ENCODE results near the gene ETV1.

Gene ETV1

GRCh38 chr7:13947535-13947934 lies 41.9 kb downstream of the ETV1 start:
- DNase-seq (ENCODE audit: low read depth in 1 of 2, low spot score in 1 of 2): no peak
- Histone ChIP-seq H3K27ac (replicated peaks) (no peak overlapping the region), H3K4me3 (replicated peaks; ENCODE audit: insufficient read depth, low read length) (no peak overlapping the region), H3K27me3 (ENCODE audit: insufficient read depth, poor library complexity, severe bottlenecking) (no peaks in the 10 kb centered on the region)
- TF ChIP-seq, protein P1, sequence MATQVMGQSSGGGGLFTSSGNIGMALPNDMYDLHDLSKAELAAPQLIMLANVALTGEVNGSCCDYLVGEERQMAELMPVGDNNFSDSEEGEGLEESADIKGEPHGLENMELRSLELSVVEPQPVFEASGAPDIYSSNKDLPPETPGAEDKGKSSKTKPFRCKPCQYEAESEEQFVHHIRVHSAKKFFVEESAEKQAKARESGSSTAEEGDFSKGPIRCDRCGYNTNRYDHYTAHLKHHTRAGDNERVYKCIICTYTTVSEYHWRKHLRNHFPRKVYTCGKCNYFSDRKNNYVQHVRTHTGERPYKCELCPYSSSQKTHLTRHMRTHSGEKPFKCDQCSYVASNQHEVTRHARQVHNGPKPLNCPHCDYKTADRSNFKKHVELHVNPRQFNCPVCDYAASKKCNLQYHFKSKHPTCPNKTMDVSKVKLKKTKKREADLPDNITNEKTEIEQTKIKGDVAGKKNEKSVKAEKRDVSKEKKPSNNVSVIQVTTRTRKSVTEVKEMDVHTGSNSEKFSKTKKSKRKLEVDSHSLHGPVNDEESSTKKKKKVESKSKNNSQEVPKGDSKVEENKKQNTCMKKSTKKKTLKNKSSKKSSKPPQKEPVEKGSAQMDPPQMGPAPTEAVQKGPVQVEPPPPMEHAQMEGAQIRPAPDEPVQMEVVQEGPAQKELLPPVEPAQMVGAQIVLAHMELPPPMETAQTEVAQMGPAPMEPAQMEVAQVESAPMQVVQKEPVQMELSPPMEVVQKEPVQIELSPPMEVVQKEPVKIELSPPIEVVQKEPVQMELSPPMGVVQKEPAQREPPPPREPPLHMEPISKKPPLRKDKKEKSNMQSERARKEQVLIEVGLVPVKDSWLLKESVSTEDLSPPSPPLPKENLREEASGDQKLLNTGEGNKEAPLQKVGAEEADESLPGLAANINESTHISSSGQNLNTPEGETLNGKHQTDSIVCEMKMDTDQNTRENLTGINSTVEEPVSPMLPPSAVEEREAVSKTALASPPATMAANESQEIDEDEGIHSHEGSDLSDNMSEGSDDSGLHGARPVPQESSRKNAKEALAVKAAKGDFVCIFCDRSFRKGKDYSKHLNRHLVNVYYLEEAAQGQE (IDR thresholded peaks at IDR 0.05; ENCODE audit: insufficient replicate concordance, low read depth): no peak
- no peak for TF ChIP-seq SPI1 (IDR thresholded peaks at IDR 0.05; ENCODE audit: borderline replicate concordance, low read depth)
- no peak for TF ChIP-seq CTCF (IDR thresholded peaks at IDR 0.05; ENCODE audit: insufficient read depth, low read length)
- no peak for TF ChIP-seq GABPA (IDR thresholded peaks at IDR 0.05; ENCODE audit: low read depth)
- no peak for TF ChIP-seq POLR2AphosphoS5 (IDR thresholded peaks at IDR 0.05; ENCODE audit: low read depth)

GRCh38 chr7:13946181-13946580 lies 43.3 kb downstream of the ETV1 start:
- TF ChIP-seq SPI1 (IDR thresholded peaks at IDR 0.05; ENCODE audit: borderline replicate concordance, low read depth): no peak
- TF ChIP-seq GABPA (IDR thresholded peaks at IDR 0.05; ENCODE audit: low read depth): no peak
- TF ChIP-seq, protein P1 (IDR thresholded peaks at IDR 0.05; ENCODE audit: insufficient replicate concordance, low read depth): no peak
- no peak for TF ChIP-seq CTCF (IDR thresholded peaks at IDR 0.05; ENCODE audit: insufficient read depth, low read length)
- no peak for TF ChIP-seq POLR2AphosphoS5 (IDR thresholded peaks at IDR 0.05; ENCODE audit: low read depth)
- H3K4me3 ChIP-seq (replicated peaks; ENCODE audit: insufficient read depth, low read length): no peak overlapping the region
- no peak overlapping the region for H3K27ac ChIP-seq (replicated peaks)
- DNase-seq (ENCODE audit: low read depth in 1 of 2, low spot score in 1 of 2): no peak
- no peaks in the 10 kb centered on the region for H3K27me3 ChIP-seq (ENCODE audit: insufficient read depth, poor library complexity, severe bottlenecking)

DNA sequence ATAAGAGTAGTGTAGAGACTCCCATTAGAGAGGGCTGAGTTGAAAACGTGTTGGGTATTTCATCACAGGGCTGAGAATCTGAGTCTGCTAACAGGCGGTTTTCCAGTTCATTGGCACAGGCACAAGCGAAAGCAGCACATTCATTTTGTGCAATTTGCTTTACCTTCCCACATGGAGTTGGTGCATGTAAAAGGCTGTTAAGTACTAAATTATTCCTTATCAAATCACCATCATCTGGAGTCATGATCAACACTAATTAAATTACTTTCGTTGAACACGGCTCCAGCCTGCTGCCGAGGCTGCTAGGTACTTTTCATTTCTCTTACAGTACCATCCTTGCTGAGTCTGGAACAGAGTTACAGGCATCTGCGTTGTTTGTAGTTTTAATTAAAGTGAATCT lies 43.8 kb downstream of the ETV1 start:
- TF ChIP-seq SPI1 (IDR thresholded peaks at IDR 0.05; ENCODE audit: borderline replicate concordance, low read depth) (no peak), CTCF (IDR thresholded peaks at IDR 0.05; ENCODE audit: insufficient read depth, low read length) (no peak), POLR2AphosphoS5 (IDR thresholded peaks at IDR 0.05; ENCODE audit: low read depth) (no peak), GABPA (IDR thresholded peaks at IDR 0.05; ENCODE audit: low read depth) (no peak)
- TF ChIP-seq, protein P1 (IDR thresholded peaks at IDR 0.05; ENCODE audit: insufficient replicate concordance, low read depth): no peak
- Histone ChIP-seq H3K27me3 (ENCODE audit: insufficient read depth, poor library complexity, severe bottlenecking) (no peaks in the 10 kb centered on the region), H3K27ac (replicated peaks) (no peak overlapping the region), H3K4me3 (replicated peaks; ENCODE audit: insufficient read depth, low read length) (no peak overlapping the region)
- no peak for DNase-seq (ENCODE audit: low read depth in 1 of 2, low spot score in 1 of 2)
